HEK293 (cell line): ENCODE measurements around the gene EPAS1.

ENCODE experiments used
- CTCF ChIA-PET: fragments of 350-600 bp; formaldehyde crosslinking; extraction: SDS; loops from one replicate; lab custom pipeline; 2021; ENCODE audit warnings: antibody characterized with exemption; lab: Yijun Ruan, JAX
- POLR2A ChIA-PET: fragments of 300-600 bp; formaldehyde crosslinking; extraction: SDS; loops from one replicate; lab custom pipeline; 2020; ENCODE audit warnings: antibody characterized with exemption, inconsistent platforms; lab: Yijun Ruan, JAX
- H3K27ac ChIP-seq: fragments of 200-500 bp; sonication (Bioruptor generic); 2 replicates; pipeline ENCODE4 v1.5.1; 2014; ENCODE audit warnings: low read depth, low read length, control low read depth, inconsistent platforms; ENCODE audit errors: extremely low read depth
- H3K36me3 ChIP-seq, 2 experiments: fragments of 200-500 bp in 1 of 2; sonication (Bioruptor generic) in 1 of 2; 1 replicate in 1 of 2; 2 replicates in 1 of 2; pipeline ENCODE4 v1.5.1; 2014 to 2017; ENCODE audit warnings: inconsistent platforms in 2 of 2, low read length in 2 of 2; ENCODE audit not compliant: control insufficient read depth in 2 of 2, insufficient read depth in 1 of 2
- H3K4me1 ChIP-seq: fragments of 200-500 bp; sonication (Bioruptor generic); 2 replicates; pipeline ENCODE4 v1.5.1; 2014; ENCODE audit warnings: mild to moderate bottlenecking, low read length, inconsistent platforms; ENCODE audit not compliant: control insufficient read depth, insufficient read depth
- H3K4me3 ChIP-seq: 2 replicates; pipeline ENCODE4 v1.5.1; 2011; ENCODE audit warnings: low read depth, mild to moderate bottlenecking, control low read depth, low read length, moderate library complexity
- H3K9me3 ChIP-seq: fragments of 200-500 bp; sonication (Bioruptor generic); 2 replicates; pipeline ENCODE4 v1.5.1; 2014; ENCODE audit warnings: low read depth, low read length, inconsistent platforms; ENCODE audit not compliant: control insufficient read depth, insufficient read depth
- BCL11A ChIP-seq: fragments of 450-650 bp; formaldehyde crosslinking; IDR thresholded peaks from 2 replicates; pipeline ENCODE4 v1.5.1; 2016; ENCODE audit warnings: low read depth, missing biosample characterization, missing genetic modification characterization
- OVOL3 ChIP-seq: fragments of 450-650 bp; formaldehyde crosslinking; IDR thresholded peaks from 2 replicates; pipeline ENCODE4 v1.5.1; 2016; ENCODE audit warnings: missing biosample characterization, missing genetic modification characterization
- SP7 ChIP-seq: fragments of 450-650 bp; formaldehyde crosslinking; IDR thresholded peaks from 2 replicates; pipeline ENCODE4 v1.5.1; 2016; ENCODE audit warnings: missing biosample characterization, missing genetic modification characterization
- ZBTB20 ChIP-seq: fragments of 450-650 bp; formaldehyde crosslinking; IDR thresholded peaks from 2 replicates; pipeline ENCODE4 v1.5.1; 2016; ENCODE audit warnings: missing biosample characterization, missing genetic modification characterization
- ZNF10 ChIP-seq: fragments of 450-650 bp; formaldehyde crosslinking; IDR thresholded peaks from 2 replicates; pipeline ENCODE4 v1.5.1; 2017; ENCODE audit warnings: missing biosample characterization, missing genetic modification characterization
- ZNF132 ChIP-seq: fragments of 450-650 bp; formaldehyde crosslinking; IDR thresholded peaks from 2 replicates; pipeline ENCODE4 v1.5.1; 2017; ENCODE audit warnings: missing biosample characterization, missing genetic modification characterization, borderline replicate concordance
- ZNF140 ChIP-seq: fragments of 450-650 bp; formaldehyde crosslinking; IDR thresholded peaks from 2 replicates; pipeline ENCODE4 v1.5.1; 2016; ENCODE audit warnings: missing biosample characterization, missing genetic modification characterization
- ZNF157 ChIP-seq: fragments of 450-650 bp; formaldehyde crosslinking; IDR thresholded peaks from 2 replicates; pipeline ENCODE4 v1.5.1; 2016; ENCODE audit warnings: missing biosample characterization, missing genetic modification characterization
- ZNF174 ChIP-seq: fragments of 450-650 bp; formaldehyde crosslinking; IDR thresholded peaks from 2 replicates; pipeline ENCODE4 v1.5.0; 2017; ENCODE audit warnings: missing biosample characterization, mild to moderate bottlenecking, missing genetic modification characterization
- ZNF211 ChIP-seq: fragments of 450-650 bp; formaldehyde crosslinking; IDR thresholded peaks from 2 replicates; pipeline ENCODE4 v1.5.1; 2016; ENCODE audit warnings: low read depth, missing biosample characterization, missing genetic modification characterization
- ZNF248 ChIP-seq: fragments of 450-650 bp; formaldehyde crosslinking; IDR thresholded peaks from 2 replicates; pipeline ENCODE4 v1.5.1; 2017; ENCODE audit warnings: missing biosample characterization, missing genetic modification characterization
- ZNF274 ChIP-seq, 2 experiments: fragments of 200-500 bp in 1 of 2; fragments of 450-650 bp in 1 of 2; sonication (Bioruptor generic) in 1 of 2; formaldehyde crosslinking in 1 of 2; IDR thresholded peaks; 2 replicates each; pipeline versions ENCODE4 v1.5.1 to v1.6.1; 2014 to 2016; ENCODE audit warnings: borderline replicate concordance in 1 of 2, inconsistent platforms in 1 of 2, low read length in 1 of 2, missing biosample characterization in 1 of 2, missing genetic modification characterization in 1 of 2
- ZNF311 ChIP-seq: fragments of 450-650 bp; formaldehyde crosslinking; IDR thresholded peaks from 2 replicates; pipeline ENCODE4 v1.5.1; 2017; ENCODE audit warnings: missing biosample characterization, missing genetic modification characterization, borderline replicate concordance
- ZNF473 ChIP-seq: fragments of 450-650 bp; formaldehyde crosslinking; IDR thresholded peaks from 2 replicates; pipeline ENCODE4 v1.5.1; 2017; ENCODE audit warnings: missing biosample characterization, missing genetic modification characterization
- TF ChIP-seq, protein P1 (sequence below): fragments of 450-650 bp; formaldehyde crosslinking; IDR thresholded peaks from 2 replicates; pipeline ENCODE4 v1.5.1; 2016; ENCODE audit warnings: missing biosample characterization, missing genetic modification characterization, borderline replicate concordance
- TF ChIP-seq, protein P2 (sequence below): fragments of 450-650 bp; formaldehyde crosslinking; IDR thresholded peaks from 2 replicates; pipeline ENCODE4; 2016; ENCODE audit warnings: missing biosample characterization, missing genetic modification characterization
- TF ChIP-seq, protein P3 (sequence below): fragments of 450-650 bp; formaldehyde crosslinking; IDR thresholded peaks from 2 replicates; pipeline ENCODE4 v1.5.1; 2016; ENCODE audit warnings: missing biosample characterization, missing genetic modification characterization
- TF ChIP-seq, protein P4 (sequence below): fragments of 450-650 bp; formaldehyde crosslinking; IDR thresholded peaks from 2 replicates; pipeline ENCODE4 v1.5.1; 2016; ENCODE audit warnings: missing biosample characterization, missing genetic modification characterization
- TF ChIP-seq, protein P5 (sequence below): fragments of 450-650 bp; formaldehyde crosslinking; IDR thresholded peaks from 2 replicates; pipeline ENCODE4 v1.5.1; 2016; ENCODE audit warnings: missing biosample characterization, missing genetic modification characterization

Gene EPAS1

DNA sequence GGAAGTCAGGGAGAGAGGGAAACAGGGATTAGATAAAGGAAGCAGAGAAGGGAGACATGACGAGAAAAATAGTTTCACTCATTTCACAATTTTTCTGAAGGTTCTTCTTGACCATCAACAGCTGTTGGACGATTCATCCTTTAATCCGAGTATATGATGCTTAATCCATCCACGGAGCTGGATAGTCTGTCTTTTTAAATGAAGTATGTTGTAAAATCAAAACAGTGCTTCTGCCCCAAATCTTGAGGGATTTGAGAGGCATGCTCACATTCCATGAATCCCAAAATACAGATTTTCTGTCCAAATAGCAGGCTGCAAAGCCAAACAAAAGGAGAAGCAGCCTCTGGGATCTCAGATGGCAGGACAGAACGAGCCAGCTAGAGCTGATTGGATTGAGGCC, 47.5 kb downstream of the EPAS1 start:
- CTCF ChIA-PET = no interaction called here
- no peak overlapping the region for H3K27ac ChIP-seq
- peaks cover 0 to 26% of the 10 kb centered on the region in 2 experiments; a peak in 1 of 3 replicates for H3K36me3 ChIP-seq
- H3K9me3 ChIP-seq = no peaks in the 10 kb centered on the region
- TF ChIP-seq ZNF140 (no peak), ZBTB20 (tag by site-specific recombination) (no peak), ZNF311 (no peak), ZNF174 (tag by site-specific recombination) (no peak), ZNF157 (tag by site-specific recombination) (no peak), SP7 (tag by site-specific recombination) (no peak), OVOL3 (tag by site-specific recombination) (no peak), ZNF211 (no peak), BCL11A (tag by site-specific recombination) (no peak), ZNF473 (no peak), ZNF10 (tag by site-specific recombination) (no peak), ZNF248 (tag by site-specific recombination) (no peak), ZNF274 (IDR thresholded peaks at IDR 0.05; ENCODE audit: low read length) (no peak), ZNF274 (tag by site-specific recombination; IDR thresholded peaks at IDR 0.05; ENCODE audit: borderline replicate concordance) (no peak), ZNF132 (no peak)
- TF ChIP-seq, protein P1, sequence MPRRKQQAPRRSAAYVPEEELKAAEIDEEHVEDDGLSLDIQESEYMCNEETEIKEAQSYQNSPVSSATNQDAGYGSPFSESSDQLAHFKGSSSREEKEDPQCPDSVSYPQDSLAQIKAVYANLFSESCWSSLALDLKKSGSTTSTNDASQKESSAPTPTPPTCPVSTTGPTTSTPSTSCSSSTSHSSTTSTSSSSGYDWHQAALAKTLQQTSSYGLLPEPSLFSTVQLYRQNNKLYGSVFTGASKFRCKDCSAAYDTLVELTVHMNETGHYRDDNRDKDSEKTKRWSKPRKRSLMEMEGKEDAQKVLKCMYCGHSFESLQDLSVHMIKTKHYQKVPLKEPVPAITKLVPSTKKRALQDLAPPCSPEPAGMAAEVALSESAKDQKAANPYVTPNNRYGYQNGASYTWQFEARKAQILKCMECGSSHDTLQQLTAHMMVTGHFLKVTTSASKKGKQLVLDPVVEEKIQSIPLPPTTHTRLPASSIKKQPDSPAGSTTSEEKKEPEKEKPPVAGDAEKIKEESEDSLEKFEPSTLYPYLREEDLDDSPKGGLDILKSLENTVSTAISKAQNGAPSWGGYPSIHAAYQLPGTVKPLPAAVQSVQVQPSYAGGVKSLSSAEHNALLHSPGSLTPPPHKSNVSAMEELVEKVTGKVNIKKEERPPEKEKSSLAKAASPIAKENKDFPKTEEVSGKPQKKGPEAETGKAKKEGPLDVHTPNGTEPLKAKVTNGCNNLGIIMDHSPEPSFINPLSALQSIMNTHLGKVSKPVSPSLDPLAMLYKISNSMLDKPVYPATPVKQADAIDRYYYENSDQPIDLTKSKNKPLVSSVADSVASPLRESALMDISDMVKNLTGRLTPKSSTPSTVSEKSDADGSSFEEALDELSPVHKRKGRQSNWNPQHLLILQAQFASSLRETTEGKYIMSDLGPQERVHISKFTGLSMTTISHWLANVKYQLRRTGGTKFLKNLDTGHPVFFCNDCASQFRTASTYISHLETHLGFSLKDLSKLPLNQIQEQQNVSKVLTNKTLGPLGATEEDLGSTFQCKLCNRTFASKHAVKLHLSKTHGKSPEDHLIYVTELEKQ (tag by site-specific recombination) = no peak
- TF ChIP-seq, protein P2, sequence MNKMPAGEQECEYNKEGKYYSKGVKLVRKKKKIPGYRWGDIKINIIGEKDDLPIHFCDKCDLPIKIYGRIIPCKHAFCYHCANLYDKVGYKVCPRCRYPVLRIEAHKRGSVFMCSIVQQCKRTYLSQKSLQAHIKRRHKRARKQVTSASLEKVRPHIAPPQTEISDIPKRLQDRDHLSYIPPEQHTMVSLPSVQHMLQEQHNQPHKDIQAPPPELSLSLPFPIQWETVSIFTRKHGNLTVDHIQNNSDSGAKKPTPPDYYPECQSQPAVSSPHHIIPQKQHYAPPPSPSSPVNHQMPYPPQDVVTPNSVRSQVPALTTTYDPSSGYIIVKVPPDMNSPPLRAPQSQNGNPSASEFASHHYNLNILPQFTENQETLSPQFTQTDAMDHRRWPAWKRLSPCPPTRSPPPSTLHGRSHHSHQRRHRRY (tag by site-specific recombination) = no peak
- TF ChIP-seq, protein P3, sequence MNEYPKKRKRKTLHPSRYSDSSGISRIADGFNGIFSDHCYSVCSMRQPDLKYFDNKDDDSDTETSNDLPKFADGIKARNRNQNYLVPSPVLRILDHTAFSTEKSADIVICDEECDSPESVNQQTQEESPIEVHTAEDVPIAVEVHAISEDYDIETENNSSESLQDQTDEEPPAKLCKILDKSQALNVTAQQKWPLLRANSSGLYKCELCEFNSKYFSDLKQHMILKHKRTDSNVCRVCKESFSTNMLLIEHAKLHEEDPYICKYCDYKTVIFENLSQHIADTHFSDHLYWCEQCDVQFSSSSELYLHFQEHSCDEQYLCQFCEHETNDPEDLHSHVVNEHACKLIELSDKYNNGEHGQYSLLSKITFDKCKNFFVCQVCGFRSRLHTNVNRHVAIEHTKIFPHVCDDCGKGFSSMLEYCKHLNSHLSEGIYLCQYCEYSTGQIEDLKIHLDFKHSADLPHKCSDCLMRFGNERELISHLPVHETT (tag by site-specific recombination) = no peak
- TF ChIP-seq, protein P4, sequence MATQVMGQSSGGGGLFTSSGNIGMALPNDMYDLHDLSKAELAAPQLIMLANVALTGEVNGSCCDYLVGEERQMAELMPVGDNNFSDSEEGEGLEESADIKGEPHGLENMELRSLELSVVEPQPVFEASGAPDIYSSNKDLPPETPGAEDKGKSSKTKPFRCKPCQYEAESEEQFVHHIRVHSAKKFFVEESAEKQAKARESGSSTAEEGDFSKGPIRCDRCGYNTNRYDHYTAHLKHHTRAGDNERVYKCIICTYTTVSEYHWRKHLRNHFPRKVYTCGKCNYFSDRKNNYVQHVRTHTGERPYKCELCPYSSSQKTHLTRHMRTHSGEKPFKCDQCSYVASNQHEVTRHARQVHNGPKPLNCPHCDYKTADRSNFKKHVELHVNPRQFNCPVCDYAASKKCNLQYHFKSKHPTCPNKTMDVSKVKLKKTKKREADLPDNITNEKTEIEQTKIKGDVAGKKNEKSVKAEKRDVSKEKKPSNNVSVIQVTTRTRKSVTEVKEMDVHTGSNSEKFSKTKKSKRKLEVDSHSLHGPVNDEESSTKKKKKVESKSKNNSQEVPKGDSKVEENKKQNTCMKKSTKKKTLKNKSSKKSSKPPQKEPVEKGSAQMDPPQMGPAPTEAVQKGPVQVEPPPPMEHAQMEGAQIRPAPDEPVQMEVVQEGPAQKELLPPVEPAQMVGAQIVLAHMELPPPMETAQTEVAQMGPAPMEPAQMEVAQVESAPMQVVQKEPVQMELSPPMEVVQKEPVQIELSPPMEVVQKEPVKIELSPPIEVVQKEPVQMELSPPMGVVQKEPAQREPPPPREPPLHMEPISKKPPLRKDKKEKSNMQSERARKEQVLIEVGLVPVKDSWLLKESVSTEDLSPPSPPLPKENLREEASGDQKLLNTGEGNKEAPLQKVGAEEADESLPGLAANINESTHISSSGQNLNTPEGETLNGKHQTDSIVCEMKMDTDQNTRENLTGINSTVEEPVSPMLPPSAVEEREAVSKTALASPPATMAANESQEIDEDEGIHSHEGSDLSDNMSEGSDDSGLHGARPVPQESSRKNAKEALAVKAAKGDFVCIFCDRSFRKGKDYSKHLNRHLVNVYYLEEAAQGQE = no peak
- TF ChIP-seq, protein P5, sequence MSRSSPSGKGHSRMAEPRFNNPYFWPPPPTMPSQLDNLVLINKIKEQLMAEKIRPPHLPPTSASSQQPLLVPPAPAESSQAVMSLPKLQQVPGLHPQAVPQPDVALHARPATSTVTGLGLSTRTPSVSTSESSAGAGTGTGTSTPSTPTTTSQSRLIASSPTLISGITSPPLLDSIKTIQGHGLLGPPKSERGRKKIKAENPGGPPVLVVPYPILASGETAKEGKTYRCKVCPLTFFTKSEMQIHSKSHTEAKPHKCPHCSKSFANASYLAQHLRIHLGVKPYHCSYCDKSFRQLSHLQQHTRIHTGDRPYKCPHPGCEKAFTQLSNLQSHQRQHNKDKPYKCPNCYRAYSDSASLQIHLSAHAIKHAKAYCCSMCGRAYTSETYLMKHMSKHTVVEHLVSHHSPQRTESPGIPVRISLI (tag by site-specific recombination) = no peak
- H3K4me1 ChIP-seq = no peaks in the 10 kb centered on the region
- H3K4me3 ChIP-seq = no peak overlapping the region
- POLR2A ChIA-PET = no interaction called here
